GM12872 (cell line): ENCODE measurements around the gene RBM47.

Experiments
- TF ChIP-seq, protein P1 (sequence below): IDR thresholded peaks from 3 replicates; pipeline ENCODE4 v1.5.1; 2011; ENCODE audit warnings: low read depth, mild to moderate bottlenecking, low read length, moderate library complexity; ENCODE audit not compliant: insufficient read depth

The RBM47 gene

DNA sequence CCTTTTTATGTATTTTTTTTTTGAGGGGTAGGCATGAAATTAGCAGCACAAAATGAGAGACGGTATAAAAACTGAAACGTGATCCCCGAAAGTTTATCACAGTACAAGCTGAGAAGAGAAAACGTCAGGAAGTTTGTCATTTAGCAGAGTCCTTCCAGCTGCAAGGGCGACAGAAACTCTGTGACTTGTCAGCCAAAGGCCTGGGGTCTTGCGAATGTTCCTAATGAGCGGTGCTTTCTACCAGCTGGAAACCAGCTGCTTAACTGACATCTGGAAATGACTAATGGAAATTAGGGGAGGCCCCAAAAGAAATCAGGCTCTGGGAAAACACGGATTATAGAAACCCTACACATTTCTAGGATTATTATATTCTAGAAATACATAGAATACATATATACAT lies 228.0 kb downstream of the RBM47 start:
- TF ChIP-seq, protein P1, sequence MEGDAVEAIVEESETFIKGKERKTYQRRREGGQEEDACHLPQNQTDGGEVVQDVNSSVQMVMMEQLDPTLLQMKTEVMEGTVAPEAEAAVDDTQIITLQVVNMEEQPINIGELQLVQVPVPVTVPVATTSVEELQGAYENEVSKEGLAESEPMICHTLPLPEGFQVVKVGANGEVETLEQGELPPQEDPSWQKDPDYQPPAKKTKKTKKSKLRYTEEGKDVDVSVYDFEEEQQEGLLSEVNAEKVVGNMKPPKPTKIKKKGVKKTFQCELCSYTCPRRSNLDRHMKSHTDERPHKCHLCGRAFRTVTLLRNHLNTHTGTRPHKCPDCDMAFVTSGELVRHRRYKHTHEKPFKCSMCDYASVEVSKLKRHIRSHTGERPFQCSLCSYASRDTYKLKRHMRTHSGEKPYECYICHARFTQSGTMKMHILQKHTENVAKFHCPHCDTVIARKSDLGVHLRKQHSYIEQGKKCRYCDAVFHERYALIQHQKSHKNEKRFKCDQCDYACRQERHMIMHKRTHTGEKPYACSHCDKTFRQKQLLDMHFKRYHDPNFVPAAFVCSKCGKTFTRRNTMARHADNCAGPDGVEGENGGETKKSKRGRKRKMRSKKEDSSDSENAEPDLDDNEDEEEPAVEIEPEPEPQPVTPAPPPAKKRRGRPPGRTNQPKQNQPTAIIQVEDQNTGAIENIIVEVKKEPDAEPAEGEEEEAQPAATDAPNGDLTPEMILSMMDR: no peak

DNA sequence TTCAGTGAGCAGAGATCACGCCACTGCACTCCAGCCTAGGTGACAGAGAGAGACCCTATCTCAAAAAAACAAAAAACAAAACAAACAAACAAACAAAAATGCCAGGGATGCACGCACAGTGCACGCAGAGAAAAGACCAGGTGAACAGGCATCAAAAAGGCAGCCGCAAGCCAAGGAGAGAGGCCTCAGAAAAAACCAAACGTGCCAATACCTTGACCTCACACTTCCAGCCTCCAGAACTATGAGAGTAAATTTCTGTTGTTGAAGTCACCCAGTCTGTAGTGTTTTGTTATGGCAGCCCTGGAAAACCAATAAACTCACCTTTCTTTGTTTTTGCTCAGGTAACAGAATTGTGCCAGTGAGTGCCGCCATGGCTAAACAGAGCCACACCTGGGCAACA lies 228.6 kb downstream of the RBM47 start:
- TF ChIP-seq, protein P1: no peak

DNA sequence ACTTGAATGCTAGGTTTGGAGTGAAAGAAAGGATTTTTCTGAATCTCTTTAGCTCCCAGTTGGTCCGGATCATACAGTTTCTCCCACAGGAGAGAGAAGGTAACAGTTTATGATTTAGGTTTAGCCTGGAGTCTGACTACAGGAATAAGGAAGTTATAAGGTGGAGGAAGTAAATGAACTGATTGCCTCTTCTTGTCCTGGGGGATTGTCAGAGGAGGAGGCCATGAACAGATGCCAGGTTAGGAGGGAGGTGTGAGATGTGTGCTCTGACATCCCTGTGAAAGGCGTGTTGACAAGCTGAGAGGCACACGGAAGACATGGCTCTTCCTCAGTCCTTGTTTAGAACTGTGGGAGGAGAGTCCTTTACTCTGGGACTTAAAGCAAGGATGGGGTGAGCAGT lies 230.1 kb downstream of the RBM47 start:
- TF ChIP-seq, protein P1: no peak

- TF ChIP-seq, protein P1: no peak
These were observed 233.5 kb downstream of the RBM47 start for GRCh38 chr4:40395908-40396793.

- TF ChIP-seq, protein P1: no peak
These were observed 234.3 kb downstream of the RBM47 start for GRCh38 chr4:40395166-40395900.

DNA sequence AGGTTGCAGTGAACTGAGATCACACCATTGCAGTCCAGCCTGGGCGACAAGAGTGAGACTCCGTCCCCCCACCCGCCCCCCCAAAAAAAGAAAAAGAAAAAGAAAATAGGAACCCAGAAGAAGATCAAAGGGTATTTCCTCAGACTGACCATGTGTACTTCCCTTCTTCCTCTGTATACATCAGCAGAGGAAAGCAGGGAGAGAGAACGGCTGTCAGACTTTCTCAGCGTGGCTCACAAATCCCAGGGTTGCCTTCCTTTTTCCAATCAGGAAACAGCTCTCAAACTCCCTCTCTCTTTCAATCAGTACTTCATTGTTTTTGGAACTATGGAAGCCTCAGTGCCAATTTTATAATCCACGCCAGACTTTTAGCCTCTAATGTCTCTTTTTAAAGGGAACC lies 235.4 kb downstream of the RBM47 start:
- TF ChIP-seq, protein P1: no peak

DNA sequence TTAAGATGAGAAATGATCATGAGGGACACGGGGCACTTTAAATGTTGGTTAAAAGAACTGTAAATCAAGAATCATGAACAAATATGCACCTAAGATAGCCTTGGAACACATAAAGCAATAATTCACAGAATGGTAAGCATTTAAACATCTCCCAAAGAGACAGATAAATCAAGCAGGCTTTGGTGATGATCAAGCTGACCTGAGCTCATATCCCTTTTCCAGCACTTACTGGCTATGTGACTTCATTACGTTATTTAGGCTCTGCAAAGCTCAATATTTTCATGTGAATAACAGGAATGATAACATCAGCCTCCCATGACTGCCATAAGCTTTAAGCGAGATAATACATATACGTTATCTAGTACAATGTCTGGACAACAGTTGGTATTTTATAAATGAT lies 239.7 kb downstream of the RBM47 start:
- TF ChIP-seq, protein P1: no peak
